ENCODE measurements around the gene COL4A2.

GRCh38 chr13:110433014-110433413, 125.9 kb downstream of the COL4A2 start:
- TF ChIP-seq CTCF (conservative IDR thresholded peaks at IDR 0.05; ENCODE audit: low read length) (no peak), EZH2phosphoT487 (IDR thresholded peaks at IDR 0.05; ENCODE audit: borderline replicate concordance) (no peak)
